Measurements from ENCODE around the gene CD68.

The CD68 gene

DNA sequence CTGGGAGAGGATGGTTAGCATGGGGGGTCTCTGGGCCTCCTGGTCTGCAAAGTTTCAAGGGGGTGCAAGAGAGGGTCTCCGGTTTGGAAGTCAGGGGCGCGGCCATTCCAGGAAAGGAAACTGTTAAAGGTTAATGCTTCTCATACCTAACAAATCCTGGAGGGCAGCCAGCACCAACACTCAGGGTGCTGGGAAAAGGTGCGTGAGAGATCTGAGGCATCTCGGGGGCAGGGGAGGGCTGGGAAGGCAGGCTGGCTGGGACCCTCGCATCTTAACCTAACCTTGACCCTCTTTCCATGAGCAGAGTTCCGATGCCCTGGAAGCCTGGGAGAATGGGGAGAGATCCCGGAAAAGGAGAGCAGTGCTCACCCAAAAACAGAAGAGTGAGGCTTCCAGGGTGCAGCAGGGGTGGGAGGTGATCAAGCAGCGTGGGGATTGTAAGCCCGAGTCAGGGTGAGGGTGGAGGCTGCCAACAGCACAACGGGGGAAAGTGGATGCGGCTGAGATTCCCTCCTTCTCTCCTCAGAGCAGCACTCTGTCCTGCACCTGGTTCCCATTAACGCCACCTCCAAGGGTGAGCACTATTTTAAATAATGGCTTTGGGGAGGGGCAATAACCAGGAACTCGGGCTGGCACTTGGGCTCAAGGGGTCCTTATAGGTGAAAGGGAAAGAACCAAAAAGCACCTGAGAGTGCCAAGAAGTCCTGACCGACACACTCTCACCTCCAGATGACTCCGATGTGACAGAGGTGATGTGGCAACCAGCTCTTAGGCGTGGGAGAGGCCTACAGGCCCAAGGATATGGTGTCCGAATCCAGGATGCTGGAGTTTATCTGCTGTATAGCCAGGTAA, 19.9 kb upstream of the CD68 start:
- no peak for DNase-seq

DNA sequence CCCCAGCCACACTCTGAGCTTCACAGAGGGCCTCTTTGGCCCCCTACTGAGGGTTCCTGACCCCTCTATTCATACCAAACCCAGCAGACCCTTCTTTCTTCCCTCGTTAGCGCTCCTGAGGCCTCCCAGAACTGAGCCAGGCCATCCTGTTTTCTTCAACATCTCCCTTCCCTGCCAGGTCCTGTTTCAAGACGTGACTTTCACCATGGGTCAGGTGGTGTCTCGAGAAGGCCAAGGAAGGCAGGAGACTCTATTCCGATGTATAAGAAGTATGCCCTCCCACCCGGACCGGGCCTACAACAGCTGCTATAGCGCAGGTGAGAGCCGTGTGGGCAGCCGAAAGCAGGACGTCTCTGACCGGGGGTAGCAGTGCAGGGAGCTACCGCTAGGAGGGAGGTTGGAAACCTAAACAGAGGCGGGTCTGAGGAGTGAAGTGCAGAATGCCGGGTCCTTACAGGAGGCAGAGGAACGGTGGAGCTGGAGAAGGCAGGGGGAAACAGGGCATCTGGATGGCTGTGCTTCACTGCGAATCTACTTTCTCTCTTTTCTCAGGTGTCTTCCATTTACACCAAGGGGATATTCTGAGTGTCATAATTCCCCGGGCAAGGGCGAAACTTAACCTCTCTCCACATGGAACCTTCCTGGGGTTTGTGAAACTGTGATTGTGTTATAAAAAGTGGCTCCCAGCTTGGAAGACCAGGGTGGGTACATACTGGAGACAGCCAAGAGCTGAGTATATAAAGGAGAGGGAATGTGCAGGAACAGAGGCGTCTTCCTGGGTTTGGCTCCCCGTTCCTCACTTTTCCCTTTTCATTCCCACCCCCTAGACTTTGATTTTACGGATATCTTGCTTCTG, 19.0 kb upstream of the CD68 start:
- DNase-seq: peak; percentile 84

DNA sequence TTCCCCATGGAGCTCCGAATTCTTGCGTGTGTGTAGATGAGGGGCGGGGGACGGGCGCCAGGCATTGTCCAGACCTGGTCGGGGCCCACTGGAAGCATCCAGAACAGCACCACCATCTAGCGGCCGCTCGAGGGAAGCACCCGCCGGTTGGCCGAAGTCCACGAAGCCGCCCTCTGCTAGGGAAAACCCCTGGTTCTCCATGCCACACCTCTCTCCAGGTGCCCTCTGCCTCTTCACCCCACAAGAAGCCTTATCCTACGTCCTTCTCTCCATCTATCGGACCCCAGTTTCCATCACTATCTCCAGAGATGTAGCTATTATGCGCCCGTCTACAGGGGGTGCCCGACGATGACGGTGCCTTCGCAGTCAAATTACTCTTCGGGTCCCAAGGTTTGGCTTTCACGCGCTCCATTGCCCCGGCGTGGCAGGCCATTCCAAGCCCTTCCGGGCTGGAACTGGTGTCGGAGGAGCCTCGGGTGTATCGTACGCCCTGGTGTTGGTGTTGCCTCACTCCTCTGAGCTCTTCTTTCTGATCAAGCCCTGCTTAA, 18.3 kb upstream of the CD68 start:
- DNase-seq: peak; percentile 85

GRCh38 chr17:7561589-7562207, 17.7 kb upstream of the CD68 start, which contains the start of gene SENP3:
Gene SENP3 (plus strand): TSS chr17:7561919. CDS start chr17:7563077, 1,158 bp downstream.
- DNase-seq: peak; percentile 72

DNA sequence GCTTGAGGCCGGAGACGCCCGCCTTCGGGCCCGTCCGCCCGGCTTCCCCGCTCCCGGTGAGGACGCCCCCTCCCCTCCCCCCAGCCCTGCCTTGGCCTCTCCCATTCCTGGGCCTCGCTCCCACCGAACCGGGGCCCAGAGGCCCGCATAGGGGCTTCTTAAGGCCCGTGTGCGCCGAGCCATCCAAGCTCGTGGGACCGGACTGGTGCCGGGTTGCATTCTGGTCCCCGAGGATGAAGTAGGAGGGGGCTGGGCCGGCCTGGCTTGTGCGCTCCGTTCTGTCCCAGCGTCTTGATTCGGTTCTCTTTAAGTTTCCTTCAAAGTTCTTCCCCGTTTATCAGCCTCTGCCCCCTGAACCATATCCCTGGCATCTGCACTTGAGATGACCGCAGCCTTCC, 17.2 kb upstream of the CD68 start:
- DNase-seq: no peak

- DNase-seq: no peak
Measured at GRCh38 chr17:7563115-7563869, 16.1 kb upstream of the CD68 start.

DNA sequence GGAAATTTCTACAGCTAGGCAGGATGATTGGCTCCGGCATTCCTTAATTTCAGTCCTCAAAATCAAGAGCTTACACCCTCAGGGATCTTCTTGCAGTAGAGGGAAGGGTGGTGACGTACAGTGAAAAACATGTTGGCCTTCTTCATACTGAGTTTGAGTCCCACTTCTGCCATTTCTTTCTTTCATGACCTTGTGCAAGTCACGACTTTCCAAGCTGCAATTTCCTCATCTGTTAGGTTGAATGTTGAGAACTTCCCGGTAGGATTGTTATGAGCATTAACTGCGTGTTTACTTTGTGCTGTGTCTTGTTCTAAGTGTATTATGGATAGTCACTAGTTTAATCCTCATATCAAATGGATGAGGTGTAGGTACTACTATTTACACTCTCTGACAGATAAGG, 9.9 kb upstream of the CD68 start:
- DNase-seq: no peak

- no peak for DNase-seq
Measured at GRCh38 chr17:7570351-7570750, 9.1 kb upstream of the CD68 start.

DNA sequence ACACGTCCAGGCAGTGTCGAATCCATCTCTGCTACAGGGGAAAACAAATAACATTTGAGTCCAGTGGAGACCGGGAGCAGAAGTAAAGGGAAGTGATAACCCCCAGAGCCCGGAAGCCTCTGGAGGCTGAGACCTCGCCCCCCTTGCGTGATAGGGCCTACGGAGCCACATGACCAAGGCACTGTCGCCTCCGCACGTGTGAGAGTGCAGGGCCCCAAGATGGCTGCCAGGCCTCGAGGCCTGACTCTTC, 7.2 kb upstream of the CD68 start:
- DNase-seq: no peak

DNA sequence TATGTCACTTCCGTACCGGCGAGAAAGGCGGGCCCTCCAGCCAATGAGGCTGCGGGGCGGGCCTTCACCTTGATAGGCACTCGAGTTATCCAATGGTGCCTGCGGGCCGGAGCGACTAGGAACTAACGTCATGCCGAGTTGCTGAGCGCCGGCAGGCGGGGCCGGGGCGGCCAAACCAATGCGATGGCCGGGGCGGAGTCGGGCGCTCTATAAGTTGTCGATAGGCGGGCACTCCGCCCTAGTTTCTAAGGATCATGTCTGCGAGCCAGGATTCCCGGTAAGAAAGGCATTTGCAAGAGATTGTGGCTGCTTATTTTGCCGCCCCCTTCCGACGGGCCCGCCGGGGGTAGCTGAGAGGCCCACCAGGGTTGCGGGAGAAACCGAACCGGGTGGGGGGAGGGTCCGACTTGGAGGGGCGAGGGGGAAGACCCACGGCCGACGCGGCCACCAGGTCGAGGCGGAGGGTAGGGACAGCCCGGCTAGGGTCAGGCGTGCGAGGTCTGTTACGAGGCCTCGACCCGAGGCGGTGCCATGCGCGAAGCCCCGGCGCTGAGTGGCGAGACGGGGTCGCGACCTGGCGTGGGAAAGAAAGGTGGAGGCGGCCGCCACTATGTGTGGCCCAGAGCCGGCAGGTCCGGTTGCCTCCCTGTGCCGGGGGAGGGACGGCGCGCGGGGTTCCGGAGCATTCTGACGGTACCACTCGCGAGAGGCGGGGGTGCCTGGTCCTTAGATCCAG, 6.7 kb upstream of the CD68 start:
- DNase-seq: peak; percentile 99

- DNase-seq: peak; percentile 60
Measured at GRCh38 chr17:7573324-7574080, 5.9 kb upstream of the CD68 start.

DNA sequence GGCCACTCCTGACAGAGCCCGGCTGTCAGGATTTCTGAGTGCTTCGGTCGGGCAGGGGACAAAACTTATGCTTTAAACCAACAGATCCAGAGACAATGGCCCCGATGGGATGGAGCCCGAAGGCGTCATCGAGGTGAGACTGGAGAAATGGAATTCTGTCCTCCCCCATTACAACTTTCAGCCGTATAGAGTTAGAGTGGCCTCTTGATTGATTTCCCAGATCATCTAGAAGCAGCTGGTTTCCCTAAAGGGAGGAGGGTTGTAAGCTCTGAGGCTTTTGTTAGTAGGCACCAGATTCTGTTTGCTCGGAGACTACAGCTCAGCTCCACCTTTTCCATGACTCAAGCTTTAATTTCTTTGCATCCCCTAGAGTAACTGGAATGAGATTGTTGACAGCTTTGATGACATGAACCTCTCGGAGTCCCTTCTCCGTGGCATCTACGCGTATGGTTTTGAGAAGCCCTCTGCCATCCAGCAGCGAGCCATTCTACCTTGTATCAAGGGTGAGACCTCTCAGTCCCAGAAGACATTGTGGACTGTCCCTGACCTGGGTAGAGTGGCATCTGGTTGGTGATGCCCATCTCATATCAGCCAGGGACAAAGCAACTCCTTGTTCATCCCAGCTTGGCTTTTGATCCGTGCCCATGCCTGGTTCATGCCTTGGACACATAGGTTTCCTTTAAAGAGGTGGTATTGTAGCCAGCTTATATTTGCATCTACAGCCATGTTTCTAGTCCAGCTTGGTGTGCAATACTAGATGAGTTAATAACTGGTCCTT, 5.1 kb upstream of the CD68 start:
- no peak for DNase-seq

- no peak for DNase-seq
Measured at GRCh38 chr17:7575481-7575883, 4.0 kb upstream of the CD68 start.

DNA sequence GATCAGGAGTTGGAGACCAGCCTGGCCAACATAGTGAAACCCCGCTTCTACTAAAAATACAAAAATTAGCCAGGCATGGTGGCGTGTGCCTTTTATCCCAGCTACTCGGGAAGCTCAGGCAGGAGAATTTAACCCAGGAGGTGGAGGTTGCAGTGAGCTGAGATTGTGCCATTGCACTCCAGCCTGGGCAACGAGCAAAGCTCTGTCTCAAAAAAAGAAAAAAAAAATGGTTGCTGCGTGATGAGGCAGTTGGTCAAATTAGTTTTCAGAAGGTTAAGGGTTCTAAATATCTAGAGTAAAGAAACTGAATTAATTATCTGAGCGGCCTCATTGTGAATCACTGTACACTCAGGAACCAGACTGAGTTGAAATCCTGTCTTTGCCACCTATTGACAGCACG, 3.5 kb upstream of the CD68 start:
- no peak for DNase-seq

GRCh38 chr17:7576432-7576937, 3.0 kb upstream of the CD68 start:
- DNase-seq: no peak

- no peak for DNase-seq
Measured at GRCh38 chr17:7577327-7578199, 1.9 kb upstream of the CD68 start.

- DNase-seq: no peak
Measured at GRCh38 chr17:7579834-7580603, 581 bp downstream of the CD68 start.

Data from NCI-H510A treated with DMSO at 0.1 percent for 48 hours (cell line).